ENCODE data around the gene CRYBG2. TPM values are rescaled to one million over a fixed set of nuclear protein-coding genes. Genes with fewer than 3 reads are reported as not detected.
"Not testable (repeated sequence)": the region's sequence is repeated elsewhere in the genome, so short reads cannot be mapped to it uniquely, and the experiment has no call there.

The CRYBG2 gene
- total and polyA plus RNA-seq, 4 donors: 0.30 to 2.3 (median 1.3) TPM

DNA sequence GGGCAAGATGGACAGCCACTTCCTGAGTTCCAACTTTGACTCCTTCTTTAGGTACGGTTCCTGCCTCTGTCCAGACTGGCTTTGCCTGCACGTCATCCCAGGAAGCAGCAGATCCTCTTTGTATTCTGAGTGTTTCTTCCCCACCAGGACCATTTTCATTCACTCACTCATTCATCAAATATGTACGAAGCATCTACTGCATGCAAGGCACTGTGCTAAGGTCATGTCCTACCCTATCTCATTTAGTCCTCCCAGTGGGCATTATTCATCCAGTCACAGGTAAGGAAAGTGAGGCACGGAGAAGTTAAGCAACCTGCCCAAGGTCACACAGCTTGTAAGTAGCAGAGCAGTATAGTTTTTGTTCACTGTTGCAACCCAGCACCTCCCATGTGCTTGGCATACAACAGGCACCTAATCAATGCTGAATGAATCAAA lies 13.9 kb downstream of the CRYBG2 start:
- peaks cover 20% of the 10 kb centered on the region for H3K27me3 ChIP-seq (ENCODE audit: control insufficient read depth, insufficient read depth, low read length)
- 64% methylated on average over 2 of the region's 4 CpGs for WGBS (ENCODE audit: insufficient coverage)

GRCh38 chr1:26338670-26339069 lies 15.3 kb downstream of the CRYBG2 start:
- Histone ChIP-seq H3K27me3 (ENCODE audit: control insufficient read depth, insufficient read depth, low read length) (peaks cover 24% of the 10 kb centered on the region), H3K4me1 (ENCODE audit: control insufficient read depth, insufficient read depth, low read length) (peaks cover 14% of the 10 kb centered on the region), H3K4me3 (ENCODE audit: low read depth, low read length) (no peak overlapping the region), H3K36me3 (ENCODE audit: control insufficient read depth, insufficient read depth, low read length) (peaks cover under 1% of the 10 kb centered on the region), H3K27ac (ENCODE audit: low read depth, low read length) (no peak overlapping the region), H3K9me3 (ENCODE audit: control insufficient read depth, insufficient read depth, low read length) (no peaks in the 10 kb centered on the region)
- DNase-seq (ENCODE audit: low read depth in 4 of 6, low spot score in 6 of 6): no peak
- WGBS (ENCODE audit: insufficient coverage): 75% methylated on average over 1 of the region's 1 CpG

More for the DNA sequence above, 13.9 kb downstream of the CRYBG2 start:
- no peak overlapping the region for H3K27ac ChIP-seq (ENCODE audit: low read depth, low read length)
- peaks cover 14% of the 10 kb centered on the region for H3K4me1 ChIP-seq (ENCODE audit: control insufficient read depth, insufficient read depth, low read length)
- H3K9me3 ChIP-seq (ENCODE audit: control insufficient read depth, insufficient read depth, low read length): no peaks in the 10 kb centered on the region
- peaks cover 6% of the 10 kb centered on the region for H3K36me3 ChIP-seq (ENCODE audit: control insufficient read depth, insufficient read depth, low read length)
- H3K4me3 ChIP-seq (ENCODE audit: low read depth, low read length): no peak overlapping the region
- DNase-seq (ENCODE audit: low read depth in 4 of 6, low spot score in 6 of 6): no peak

GRCh38 chr1:26337625-26338024 lies 16.3 kb downstream of the CRYBG2 start:
- peaks cover 14% of the 10 kb centered on the region for H3K4me1 ChIP-seq (ENCODE audit: control insufficient read depth, insufficient read depth, low read length)
- H3K9me3 ChIP-seq (ENCODE audit: control insufficient read depth, insufficient read depth, low read length): no peaks in the 10 kb centered on the region
- WGBS (ENCODE audit: insufficient coverage): 67% methylated on average over 4 of the region's 4 CpGs
- H3K4me3 ChIP-seq (ENCODE audit: low read depth, low read length): no peak overlapping the region
- no peaks in the 10 kb centered on the region for H3K36me3 ChIP-seq (ENCODE audit: control insufficient read depth, insufficient read depth, low read length)
- H3K27ac ChIP-seq (ENCODE audit: low read depth, low read length): no peak overlapping the region
- H3K27me3 ChIP-seq (ENCODE audit: control insufficient read depth, insufficient read depth, low read length): peaks cover 27% of the 10 kb centered on the region
- no peak for DNase-seq (ENCODE audit: low read depth in 4 of 6, low spot score in 6 of 6)

GRCh38 chr1:26337206-26337535 lies 16.8 kb downstream of the CRYBG2 start:
- Histone ChIP-seq H3K9me3 (ENCODE audit: control insufficient read depth, insufficient read depth, low read length) (no peaks in the 10 kb centered on the region), H3K27ac (ENCODE audit: low read depth, low read length) (no peak overlapping the region), H3K36me3 (ENCODE audit: control insufficient read depth, insufficient read depth, low read length) (no peaks in the 10 kb centered on the region), H3K4me1 (ENCODE audit: control insufficient read depth, insufficient read depth, low read length) (peaks cover 14% of the 10 kb centered on the region), H3K4me3 (ENCODE audit: low read depth, low read length) (no peak overlapping the region), H3K27me3 (ENCODE audit: control insufficient read depth, insufficient read depth, low read length) (peaks cover 27% of the 10 kb centered on the region)
- 60% methylated on average over 6 of the region's 7 CpGs for WGBS (ENCODE audit: insufficient coverage)
- no peak for DNase-seq (ENCODE audit: low read depth in 4 of 6, low spot score in 6 of 6)

GRCh38 chr1:26336477-26337205 lies 17.3 kb downstream of the CRYBG2 start:
- Histone ChIP-seq H3K36me3 (ENCODE audit: control insufficient read depth, insufficient read depth, low read length) (no peaks in the 10 kb centered on the region), H3K27me3 (ENCODE audit: control insufficient read depth, insufficient read depth, low read length) (peaks cover 27% of the 10 kb centered on the region), H3K4me1 (ENCODE audit: control insufficient read depth, insufficient read depth, low read length) (peaks cover 14% of the 10 kb centered on the region), H3K4me3 (ENCODE audit: low read depth, low read length) (peak overlapping the region; percentile 35), H3K27ac (ENCODE audit: low read depth, low read length) (no peak overlapping the region), H3K9me3 (ENCODE audit: control insufficient read depth, insufficient read depth, low read length) (no peaks in the 10 kb centered on the region)
- DNase-seq (ENCODE audit: low read depth in 4 of 6, low spot score in 6 of 6): peak in 1 of 6 donors; percentile 67
- 4% methylated on average over 44 of the region's 52 CpGs for WGBS (ENCODE audit: insufficient coverage)

GRCh38 chr1:26335774-26336476 lies 18.0 kb downstream of the CRYBG2 start:
- no peak overlapping the region for H3K27ac ChIP-seq (ENCODE audit: low read depth, low read length)
- H3K4me3 ChIP-seq (ENCODE audit: low read depth, low read length): peak overlapping the region; percentile 35
- peaks cover 14% of the 10 kb centered on the region for H3K4me1 ChIP-seq (ENCODE audit: control insufficient read depth, insufficient read depth, low read length)
- H3K27me3 ChIP-seq (ENCODE audit: control insufficient read depth, insufficient read depth, low read length): peaks cover 27% of the 10 kb centered on the region
- no peaks in the 10 kb centered on the region for H3K36me3 ChIP-seq (ENCODE audit: control insufficient read depth, insufficient read depth, low read length)
- peak in 2 of 6 donors; percentile 31 to 36 for DNase-seq (ENCODE audit: low read depth in 4 of 6, low spot score in 6 of 6)
- 0% methylated on average over 24 of the region's 41 CpGs for WGBS (ENCODE audit: insufficient coverage)
- no peaks in the 10 kb centered on the region for H3K9me3 ChIP-seq (ENCODE audit: control insufficient read depth, insufficient read depth, low read length)

DNA sequence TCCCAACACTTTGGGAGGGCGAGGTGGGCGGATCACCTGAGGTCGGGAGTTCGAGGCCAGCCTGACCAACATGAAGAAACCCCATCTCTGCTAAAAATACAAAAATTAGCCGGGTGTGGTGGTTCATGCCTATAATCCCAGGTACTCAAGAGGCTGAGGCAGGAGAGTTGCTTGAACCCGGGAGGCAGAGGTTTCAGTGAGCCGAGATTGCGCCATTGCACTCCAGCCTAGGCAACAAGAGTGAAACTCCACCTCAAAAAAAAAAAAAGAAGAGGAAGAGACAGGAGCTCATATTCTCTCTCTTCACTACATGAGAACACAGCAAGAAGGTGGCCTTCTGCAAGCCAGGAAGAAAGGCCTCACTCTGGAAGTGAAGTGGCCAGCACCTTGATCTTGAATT lies 20.6 kb downstream of the CRYBG2 start:
- peaks cover 14% of the 10 kb centered on the region for H3K4me1 ChIP-seq (ENCODE audit: control insufficient read depth, insufficient read depth, low read length)
- 100% methylated on average over 1 of the region's 8 CpGs for WGBS (ENCODE audit: insufficient coverage)
- not testable (repeated sequence) for H3K27ac ChIP-seq (ENCODE audit: low read depth, low read length); H3K4me3 ChIP-seq (ENCODE audit: low read depth, low read length); DNase-seq (ENCODE audit: low read depth in 4 of 6, low spot score in 6 of 6); H3K9me3 ChIP-seq (ENCODE audit: control insufficient read depth, insufficient read depth, low read length); H3K36me3 ChIP-seq (ENCODE audit: control insufficient read depth, insufficient read depth, low read length)
- peaks cover 27% of the 10 kb centered on the region for H3K27me3 ChIP-seq (ENCODE audit: control insufficient read depth, insufficient read depth, low read length)

DNA sequence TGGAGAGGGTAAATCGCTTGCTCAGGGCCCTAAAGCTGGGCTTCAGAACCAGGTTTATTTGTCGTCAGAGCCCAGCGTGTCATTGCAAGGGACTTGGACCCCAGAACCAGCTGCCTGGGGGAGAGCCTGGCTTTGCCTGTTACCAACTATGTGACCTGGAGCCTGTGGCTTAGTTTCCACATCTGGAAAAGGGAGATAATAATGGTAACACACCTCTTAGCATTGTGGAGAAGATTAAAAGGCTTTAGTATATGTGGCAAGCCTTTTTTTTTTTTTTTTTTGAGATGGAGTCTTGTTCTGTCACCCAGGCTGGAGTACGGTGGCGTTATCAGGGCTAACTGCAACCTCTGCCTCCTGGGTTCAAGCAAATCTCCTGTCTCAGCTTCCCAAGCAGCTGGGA lies 23.7 kb downstream of the CRYBG2 start:
- Histone ChIP-seq H3K36me3 (ENCODE audit: control insufficient read depth, insufficient read depth, low read length) (no peaks in the 10 kb centered on the region), H3K27me3 (ENCODE audit: control insufficient read depth, insufficient read depth, low read length) (peaks cover 8% of the 10 kb centered on the region), H3K27ac (ENCODE audit: low read depth, low read length) (no peak overlapping the region), H3K4me3 (ENCODE audit: low read depth, low read length) (no peak overlapping the region), H3K9me3 (ENCODE audit: control insufficient read depth, insufficient read depth, low read length) (no peaks in the 10 kb centered on the region), H3K4me1 (ENCODE audit: control insufficient read depth, insufficient read depth, low read length) (no peaks in the 10 kb centered on the region)
- no peak for DNase-seq (ENCODE audit: low read depth in 4 of 6, low spot score in 6 of 6)
- WGBS (ENCODE audit: insufficient coverage): 80% methylated on average over 3 of the region's 5 CpGs

DNA sequence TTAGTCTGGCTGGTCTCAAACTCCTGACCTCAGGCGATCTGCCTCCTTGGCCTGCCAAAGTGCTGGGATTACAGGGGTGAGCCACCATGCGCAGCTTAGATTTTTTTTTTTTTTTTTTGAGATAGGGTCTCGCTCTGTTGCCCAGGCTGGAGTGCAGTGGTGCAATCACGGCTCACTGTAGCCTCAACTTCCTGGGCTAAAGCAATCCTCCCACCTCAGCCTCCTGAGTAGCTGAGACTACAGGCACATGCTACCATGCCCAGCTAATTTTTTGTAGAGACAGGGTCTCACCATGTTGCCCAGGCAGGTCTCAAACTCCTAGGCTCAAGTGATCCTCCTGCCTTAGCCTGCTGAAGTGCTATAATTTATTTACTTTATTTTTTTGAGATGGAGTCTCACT lies 24.6 kb downstream of the CRYBG2 start:
- H3K9me3 ChIP-seq (ENCODE audit: control insufficient read depth, insufficient read depth, low read length); DNase-seq (ENCODE audit: low read depth in 4 of 6, low spot score in 6 of 6); H3K36me3 ChIP-seq (ENCODE audit: control insufficient read depth, insufficient read depth, low read length); H3K27me3 ChIP-seq (ENCODE audit: control insufficient read depth, insufficient read depth, low read length); H3K27ac ChIP-seq (ENCODE audit: low read depth, low read length); H3K4me1 ChIP-seq (ENCODE audit: control insufficient read depth, insufficient read depth, low read length); H3K4me3 ChIP-seq (ENCODE audit: low read depth, low read length): not testable (repeated sequence)
- no CpG with 5 or more reads among the region's 4 CpGs for WGBS (ENCODE audit: insufficient coverage)

GRCh38 chr1:26328597-26328996 lies 25.3 kb downstream of the CRYBG2 start:
- H3K4me1 ChIP-seq (ENCODE audit: control insufficient read depth, insufficient read depth, low read length): no peaks in the 10 kb centered on the region
- WGBS (ENCODE audit: insufficient coverage): 80% methylated on average over 8 of the region's 8 CpGs
- H3K36me3 ChIP-seq (ENCODE audit: control insufficient read depth, insufficient read depth, low read length): no peaks in the 10 kb centered on the region
- H3K9me3 ChIP-seq (ENCODE audit: control insufficient read depth, insufficient read depth, low read length): no peaks in the 10 kb centered on the region
- DNase-seq (ENCODE audit: low read depth in 4 of 6, low spot score in 6 of 6): no peak
- peaks cover 2% of the 10 kb centered on the region for H3K27me3 ChIP-seq (ENCODE audit: control insufficient read depth, insufficient read depth, low read length)
- no peak overlapping the region for H3K4me3 ChIP-seq (ENCODE audit: low read depth, low read length)
- H3K27ac ChIP-seq (ENCODE audit: low read depth, low read length): no peak overlapping the region

Data from spinal cord (tissue), 10 donors.